ENCODE measurements around the gene ANGPT4.
"Not testable (repeated sequence)": the region's sequence is repeated elsewhere in the genome, so short reads cannot be mapped to it uniquely, and the experiment has no call there.

Gene ANGPT4

DNA sequence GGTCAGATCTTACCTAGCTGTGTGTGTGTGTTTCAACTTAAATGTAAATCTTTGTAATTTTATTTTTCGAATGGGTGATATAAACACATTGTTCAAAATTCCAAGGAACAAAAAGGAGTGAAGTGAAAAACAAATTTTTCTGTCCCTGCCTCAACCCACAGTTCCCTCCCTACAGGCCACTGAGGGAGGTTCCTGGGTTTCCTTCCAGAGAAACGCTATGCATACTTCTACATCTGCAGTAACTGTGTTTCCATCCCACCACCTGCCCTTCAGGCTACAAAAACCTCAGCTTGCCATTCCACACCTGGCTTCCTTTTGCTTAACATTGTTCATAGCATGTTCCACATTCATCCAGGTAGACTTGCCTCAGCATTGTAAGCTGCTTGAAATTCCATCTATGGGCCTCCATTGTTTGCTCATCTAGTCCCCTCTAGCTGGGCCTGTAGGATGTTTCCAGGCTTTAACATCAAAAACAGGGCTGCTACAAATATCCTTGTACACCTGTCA lies 12.0 kb downstream of the ANGPT4 start:
- DNase-seq: no peak

GRCh38 chr20:897436-897835 lies 18.7 kb downstream of the ANGPT4 start:
- DNase-seq: not testable (repeated sequence)

GRCh38 chr20:896501-897025 lies 19.6 kb downstream of the ANGPT4 start:
- DNase-seq: no peak

- not testable (repeated sequence) for DNase-seq
These were observed 23.8 kb downstream of the ANGPT4 start for GRCh38 chr20:892371-892770.

DNA sequence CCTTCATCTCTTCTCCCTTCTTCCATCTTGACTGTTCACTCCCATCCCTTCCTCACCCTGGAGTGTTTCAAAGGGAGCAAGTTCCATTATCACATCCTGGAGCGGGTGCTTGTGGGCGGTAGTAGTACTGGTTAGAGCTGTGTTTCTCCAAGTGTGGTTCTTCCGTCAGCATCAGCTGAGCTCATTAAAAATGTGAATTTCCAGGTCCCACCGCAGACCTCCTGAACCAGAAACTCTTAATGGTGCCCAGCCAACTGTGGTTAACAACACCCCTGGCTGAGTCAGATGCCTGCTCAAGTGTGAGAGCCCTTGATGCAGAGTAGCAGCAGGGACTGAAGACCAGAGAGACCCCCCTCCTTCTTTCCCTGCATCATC lies 24.4 kb downstream of the ANGPT4 start:
- DNase-seq: no peak

- DNase-seq: no peak
These were observed 25.0 kb downstream of the ANGPT4 start for GRCh38 chr20:891058-891705.

DNA sequence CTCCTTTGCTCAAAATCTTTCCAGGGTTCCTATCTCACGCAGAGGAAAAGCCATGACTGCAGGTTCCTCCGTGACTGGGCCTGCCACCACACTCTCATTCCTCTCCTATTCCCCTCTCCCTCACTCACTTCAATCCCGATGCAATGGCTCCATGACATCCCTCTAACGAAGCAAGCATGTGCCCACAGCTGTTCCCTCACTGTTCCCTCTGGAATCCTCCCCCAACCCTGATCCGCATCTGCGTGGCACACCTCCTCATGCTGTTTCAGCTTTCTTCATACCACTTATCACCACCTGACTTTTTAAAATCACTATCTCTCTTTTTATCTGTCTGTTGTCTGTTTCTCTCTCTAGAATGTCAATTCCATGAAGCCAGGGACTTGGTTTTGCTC lies 25.5 kb downstream of the ANGPT4 start:
- DNase-seq: no peak

DNA sequence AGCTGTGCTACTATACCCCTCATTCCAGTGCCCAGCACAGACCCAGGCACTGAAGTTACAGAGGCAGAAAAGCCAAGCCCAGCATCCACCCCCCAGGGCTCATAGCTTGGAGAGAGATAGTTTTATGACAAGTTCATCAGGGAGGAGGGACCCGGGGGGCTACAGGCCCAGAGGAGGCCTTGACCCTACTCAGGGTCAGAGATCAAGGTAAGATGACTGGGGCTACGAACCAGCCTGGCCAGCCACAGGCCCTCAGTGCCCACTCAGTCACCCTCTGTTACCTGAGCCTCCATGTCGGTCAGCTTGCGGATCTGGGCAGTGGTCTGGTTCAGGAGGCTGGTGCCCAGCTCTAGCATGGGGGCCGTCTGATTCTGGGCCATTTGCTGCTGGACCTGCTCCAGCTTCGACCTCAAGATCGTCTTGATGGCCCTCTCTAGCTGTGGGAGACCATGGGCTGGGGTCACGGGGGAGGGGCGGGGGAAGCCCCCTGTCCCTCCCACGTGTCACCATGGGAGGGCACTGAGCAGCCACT lies 26.1 kb downstream of the ANGPT4 start:
- DNase-seq: no peak

DNA sequence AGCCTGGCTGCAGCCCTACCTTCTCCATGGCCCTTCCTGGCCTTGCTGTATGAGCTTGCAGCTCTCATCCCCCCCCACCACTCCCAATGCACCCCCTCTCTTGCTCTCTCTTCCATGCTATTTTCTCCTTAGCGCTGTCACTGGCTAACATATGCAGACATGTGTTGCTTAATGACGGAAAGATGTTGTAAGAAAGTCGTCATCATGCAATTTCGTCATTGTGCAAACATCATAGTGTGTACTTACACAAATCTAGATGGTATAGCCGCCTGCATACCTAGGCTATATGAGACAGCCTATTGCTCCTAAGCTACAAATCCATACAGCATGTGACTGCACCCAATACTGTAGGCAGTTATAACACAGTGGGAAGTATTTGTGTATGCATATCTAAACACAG lies 27.0 kb downstream of the ANGPT4 start:
- no peak for DNase-seq

- no peak for DNase-seq
These were observed 28.1 kb downstream of the ANGPT4 start for GRCh38 chr20:888057-888456.

DNA sequence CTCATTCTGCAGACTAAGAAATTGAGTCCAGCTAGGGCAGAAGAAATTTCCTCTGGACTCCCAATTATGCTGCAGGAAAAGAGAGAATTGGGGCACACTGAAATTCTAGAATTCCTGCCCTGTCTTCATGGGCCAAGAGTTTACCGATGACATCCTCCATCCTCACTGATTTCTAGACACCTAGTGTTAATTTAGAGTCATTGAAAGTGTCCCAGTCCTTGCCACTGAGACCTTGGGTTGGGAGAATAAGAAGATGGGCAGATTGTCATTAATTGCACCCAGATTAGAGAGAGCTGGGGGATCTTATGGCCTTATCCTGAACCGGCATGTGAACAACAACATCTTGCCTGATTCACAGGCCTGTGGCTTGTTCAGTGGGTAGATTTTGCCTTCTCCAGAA lies 29.0 kb downstream of the ANGPT4 start:
- no peak for DNase-seq

DNA sequence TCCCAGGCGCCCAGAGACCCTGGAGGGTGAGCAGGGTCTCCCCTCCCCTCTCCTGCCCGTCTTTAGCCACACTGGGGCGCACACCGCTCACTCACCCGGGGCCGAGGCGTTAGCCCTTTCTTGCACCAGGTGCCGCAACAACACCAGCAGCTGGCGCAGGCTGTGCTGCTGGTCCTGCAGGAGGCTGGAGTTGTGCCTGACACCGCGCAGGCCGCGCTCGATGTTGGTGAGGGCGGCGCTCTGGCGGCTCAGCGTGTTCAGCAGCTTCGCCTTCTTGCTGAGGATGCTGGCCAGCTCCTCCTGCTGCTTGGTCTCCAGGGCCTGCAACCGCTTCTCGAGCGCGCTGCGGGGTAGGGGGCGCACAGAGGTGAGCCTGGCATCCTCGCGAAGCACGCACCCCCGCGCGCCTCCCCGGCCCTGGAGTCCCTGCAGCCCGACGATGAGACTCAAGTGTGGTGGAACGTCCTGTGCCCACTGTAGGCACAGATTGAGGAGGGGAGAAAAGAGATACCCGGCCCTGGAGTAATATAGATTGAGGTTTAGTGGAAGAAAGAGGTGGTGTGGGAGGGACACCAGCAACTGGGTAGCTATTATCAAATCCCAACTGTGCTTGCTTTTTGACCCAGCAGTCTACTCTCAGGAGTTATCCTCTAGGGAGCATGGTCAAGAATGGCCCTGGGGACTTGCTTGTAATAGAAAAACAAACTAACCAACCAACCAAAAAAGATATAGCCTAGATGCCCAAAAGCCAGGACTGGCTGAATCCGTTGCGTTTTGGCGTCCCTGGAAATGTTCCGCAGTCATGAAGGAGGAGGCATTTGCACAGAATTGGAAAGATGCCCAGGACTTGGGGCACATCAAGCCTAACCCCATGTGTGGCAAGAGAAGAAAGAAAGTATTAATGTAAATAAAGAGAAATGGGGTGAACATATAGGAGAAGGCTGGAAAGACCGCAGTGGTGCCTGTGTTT lies 30.9 kb downstream of the ANGPT4 start:
- peak; percentile 15 to 18 for DNase-seq

DNA sequence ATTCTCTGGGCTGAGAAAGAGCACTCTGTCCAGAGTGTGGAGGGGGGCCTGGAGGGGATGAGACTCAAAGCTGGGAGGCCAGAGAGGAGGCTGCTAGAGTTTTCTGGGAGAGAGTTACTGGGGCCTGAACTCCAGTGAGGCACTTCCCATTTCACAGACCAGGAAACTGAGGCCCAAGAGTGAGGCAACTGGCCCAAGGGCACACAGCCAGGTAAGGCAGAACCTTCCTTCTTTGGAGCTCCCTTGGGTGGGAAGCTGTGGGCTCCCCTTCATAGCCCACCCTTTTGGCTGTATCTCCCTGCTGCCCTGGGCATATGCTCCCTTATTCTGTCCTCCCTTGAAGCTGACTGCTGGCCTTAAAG lies 34.4 kb downstream of the ANGPT4 start:
- DNase-seq: no peak

DNA sequence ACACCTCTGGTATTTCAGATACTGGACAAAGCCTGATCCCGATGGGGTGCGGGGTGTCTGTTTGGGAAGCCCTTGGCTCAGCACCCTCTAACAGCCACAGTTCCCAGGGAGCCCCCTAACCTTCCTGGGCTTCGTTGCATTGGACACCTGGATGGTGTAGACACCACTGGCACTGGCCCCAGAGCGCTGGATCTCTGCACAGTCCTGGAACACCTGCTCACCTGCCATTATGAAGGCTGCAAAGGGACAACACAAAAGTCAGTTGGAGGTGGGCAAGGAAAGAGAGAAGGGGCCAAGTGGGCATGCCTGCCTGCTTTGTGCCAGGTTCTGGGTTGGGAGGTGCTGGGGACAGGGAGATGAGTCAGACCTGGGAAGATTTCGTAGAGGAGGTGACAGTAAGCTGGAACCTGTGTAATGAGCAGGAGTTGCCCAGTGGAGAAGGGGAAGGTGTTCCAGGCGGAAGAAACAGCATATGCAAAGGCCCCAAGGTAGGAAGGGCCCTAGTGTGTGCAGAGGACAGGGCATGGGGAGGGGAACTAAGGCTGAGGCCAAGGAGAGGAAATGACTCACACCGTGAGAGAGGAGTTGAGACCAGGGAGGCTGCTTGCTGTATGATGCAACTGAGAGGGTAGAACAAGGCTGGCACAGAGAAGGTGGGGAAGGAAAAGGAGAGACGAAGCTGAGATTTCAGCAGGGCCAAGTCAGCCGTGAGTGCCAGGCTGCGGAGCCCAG lies 34.9 kb downstream of the ANGPT4 start:
- peak; percentile 31 to 42 for DNase-seq

GRCh38 chr20:879626-880025 lies 36.5 kb downstream of the ANGPT4 start:
- no peak for DNase-seq

DNA sequence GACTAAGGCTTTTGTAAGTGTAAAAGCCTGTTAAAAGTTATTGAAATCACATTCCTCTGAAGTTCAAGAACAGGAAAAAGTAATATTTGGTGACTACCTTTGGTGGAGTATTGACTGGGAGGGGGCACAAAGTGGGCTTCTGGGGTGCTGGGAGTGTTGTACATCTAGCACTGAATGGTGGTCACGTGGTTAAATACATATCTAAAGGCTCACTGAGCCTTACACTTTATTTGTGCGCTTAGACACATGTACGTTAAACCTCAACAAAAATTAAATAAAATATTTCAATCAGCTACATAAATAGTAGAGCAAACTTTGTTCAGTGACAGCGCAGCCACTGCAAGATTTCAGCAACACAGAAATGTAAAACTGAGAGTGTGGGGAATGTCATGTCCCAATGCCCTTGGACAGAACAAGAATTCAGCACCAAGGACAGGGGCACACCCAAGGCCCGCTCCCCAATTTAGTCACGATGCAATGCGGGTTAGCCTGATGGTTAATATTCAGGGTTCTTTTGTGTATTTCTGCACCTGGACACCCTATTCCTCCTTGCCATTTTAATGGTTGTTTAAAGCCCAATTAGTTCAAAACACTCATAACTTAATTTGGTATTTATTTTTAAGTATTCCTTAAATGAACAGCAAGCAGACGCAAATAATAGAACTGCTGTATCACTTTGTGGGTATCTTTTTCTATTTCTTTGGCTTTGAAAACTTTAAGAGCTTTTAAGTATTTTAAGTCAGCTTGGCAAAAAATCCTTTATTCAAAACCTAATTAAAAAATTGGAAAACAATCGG lies 37.4 kb downstream of the ANGPT4 start:
- DNase-seq: peak; percentile 19 to 49

DNA sequence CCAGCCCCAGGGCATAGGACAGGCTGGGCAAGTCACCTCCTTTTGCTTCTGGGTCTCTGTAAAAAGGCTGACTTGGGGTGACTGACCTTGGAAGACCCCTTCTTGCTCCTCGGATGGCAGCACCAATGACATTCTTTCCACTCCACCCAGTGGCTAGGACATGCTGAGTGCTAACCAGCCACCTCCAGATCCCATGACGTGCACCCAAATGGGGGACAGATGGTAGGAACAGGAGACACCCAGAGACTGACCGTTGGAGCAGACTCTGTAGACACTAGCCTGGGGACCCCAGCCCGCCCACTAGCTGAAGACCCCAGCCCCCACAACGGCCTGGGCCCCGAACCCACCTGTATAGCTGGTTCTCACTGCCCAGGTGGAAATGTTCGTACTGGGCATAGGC lies 38.3 kb downstream of the ANGPT4 start:
- DNase-seq: no peak

GRCh38 chr20:875115-875514 lies 41.0 kb downstream of the ANGPT4 start:
- DNase-seq: no peak

- no peak for DNase-seq
These were observed 42.1 kb downstream of the ANGPT4 start for GRCh38 chr20:873875-874607.

GRCh38 chr20:872855-873520 lies 43.1 kb downstream of the ANGPT4 start:
- no peak for DNase-seq

DNA sequence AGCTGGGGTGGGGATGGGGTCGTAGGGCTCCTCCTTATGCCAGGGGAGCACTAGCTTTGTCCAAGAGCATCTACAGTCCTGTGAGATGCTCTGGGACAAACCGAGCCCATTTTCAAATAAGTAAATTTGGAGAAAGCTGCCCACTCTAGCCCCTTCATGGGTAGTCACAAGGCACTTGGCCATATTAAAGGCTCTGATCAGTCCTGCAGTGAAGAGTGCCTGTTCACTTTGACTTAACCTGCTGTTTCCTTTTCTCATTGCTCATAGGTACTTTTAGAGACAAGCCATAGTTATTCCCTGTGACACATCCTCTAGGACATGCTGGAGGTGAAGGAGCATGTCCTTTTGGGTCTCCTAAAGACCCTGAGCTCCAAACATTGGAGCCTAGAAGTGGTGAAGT lies 44.2 kb downstream of the ANGPT4 start:
- no peak for DNase-seq
